BE2C (cell line): ENCODE measurements around the gene EPN3.
A peak's percentile ranks its signal among the peaks of the same experiment; 100 is the strongest.

Experiments used
- DNase-seq: peaks from one replicate; pipeline ENCODE4 v3.0.0-alpha.2; 2020
- H3K27me3 ChIP-seq: fragments of 250-450 bp; sonication (Bioruptor Pico); 2 replicates; pipeline ENCODE4 v1.5.1; 2020; ENCODE audit warnings: mild to moderate bottlenecking
- H3K36me3 ChIP-seq: fragments of 250-450 bp; sonication (Bioruptor Pico); 2 replicates; pipeline ENCODE4 v1.5.1; 2020; ENCODE audit warnings: mild to moderate bottlenecking
- H3K4me1 ChIP-seq: fragments of 250-450 bp; sonication (Bioruptor Pico); 2 replicates; pipeline ENCODE4 v1.5.1; 2020
- H3K4me3 ChIP-seq: 2 replicates; pipeline ENCODE4 v1.5.1; 2011; ENCODE audit warnings: low read depth, low read length
- H3K9me3 ChIP-seq: fragments of 250-450 bp; sonication (Bioruptor Pico); 2 replicates; pipeline ENCODE4 v1.5.1; 2020
- TF ChIP-seq, protein P1 (sequence below): IDR thresholded peaks from 2 replicates; pipeline ENCODE4 v1.5.1; 2012; ENCODE audit warnings: mild to moderate bottlenecking, low read depth, low read length

The EPN3 gene

DNA sequence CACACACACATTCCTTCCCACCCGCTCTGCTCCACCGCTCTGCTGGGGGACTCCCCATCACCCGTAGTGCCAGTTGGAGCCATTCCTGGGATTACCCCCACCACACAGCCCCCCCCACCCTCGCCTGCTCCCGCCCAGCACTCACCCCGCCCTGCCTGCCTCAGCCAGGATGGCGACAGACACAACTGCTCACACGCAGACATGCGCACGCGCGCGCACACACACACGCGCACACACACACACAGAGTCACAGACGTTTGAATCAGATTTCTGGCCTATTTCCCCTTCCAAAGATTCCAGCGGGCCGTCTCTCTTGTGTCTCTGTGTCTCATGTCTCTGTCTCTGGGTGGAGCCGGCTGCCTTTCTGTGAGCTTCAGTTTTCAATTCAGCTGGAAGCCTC lies 32.4 kb downstream of the EPN3 start:
- no peaks in the 10 kb centered on the region for H3K36me3 ChIP-seq
- peak; percentile 51 for DNase-seq
- H3K9me3 ChIP-seq, result no peaks in the 10 kb centered on the region; the same call in 1 of the 2 replicates
- peaks cover 33% of the 10 kb centered on the region for H3K27me3 ChIP-seq
- TF ChIP-seq, protein P1, sequence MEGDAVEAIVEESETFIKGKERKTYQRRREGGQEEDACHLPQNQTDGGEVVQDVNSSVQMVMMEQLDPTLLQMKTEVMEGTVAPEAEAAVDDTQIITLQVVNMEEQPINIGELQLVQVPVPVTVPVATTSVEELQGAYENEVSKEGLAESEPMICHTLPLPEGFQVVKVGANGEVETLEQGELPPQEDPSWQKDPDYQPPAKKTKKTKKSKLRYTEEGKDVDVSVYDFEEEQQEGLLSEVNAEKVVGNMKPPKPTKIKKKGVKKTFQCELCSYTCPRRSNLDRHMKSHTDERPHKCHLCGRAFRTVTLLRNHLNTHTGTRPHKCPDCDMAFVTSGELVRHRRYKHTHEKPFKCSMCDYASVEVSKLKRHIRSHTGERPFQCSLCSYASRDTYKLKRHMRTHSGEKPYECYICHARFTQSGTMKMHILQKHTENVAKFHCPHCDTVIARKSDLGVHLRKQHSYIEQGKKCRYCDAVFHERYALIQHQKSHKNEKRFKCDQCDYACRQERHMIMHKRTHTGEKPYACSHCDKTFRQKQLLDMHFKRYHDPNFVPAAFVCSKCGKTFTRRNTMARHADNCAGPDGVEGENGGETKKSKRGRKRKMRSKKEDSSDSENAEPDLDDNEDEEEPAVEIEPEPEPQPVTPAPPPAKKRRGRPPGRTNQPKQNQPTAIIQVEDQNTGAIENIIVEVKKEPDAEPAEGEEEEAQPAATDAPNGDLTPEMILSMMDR, result no peak
- no peak overlapping the region for H3K4me3 ChIP-seq
- H3K4me1 ChIP-seq, result peaks cover 20% of the 10 kb centered on the region

DNA sequence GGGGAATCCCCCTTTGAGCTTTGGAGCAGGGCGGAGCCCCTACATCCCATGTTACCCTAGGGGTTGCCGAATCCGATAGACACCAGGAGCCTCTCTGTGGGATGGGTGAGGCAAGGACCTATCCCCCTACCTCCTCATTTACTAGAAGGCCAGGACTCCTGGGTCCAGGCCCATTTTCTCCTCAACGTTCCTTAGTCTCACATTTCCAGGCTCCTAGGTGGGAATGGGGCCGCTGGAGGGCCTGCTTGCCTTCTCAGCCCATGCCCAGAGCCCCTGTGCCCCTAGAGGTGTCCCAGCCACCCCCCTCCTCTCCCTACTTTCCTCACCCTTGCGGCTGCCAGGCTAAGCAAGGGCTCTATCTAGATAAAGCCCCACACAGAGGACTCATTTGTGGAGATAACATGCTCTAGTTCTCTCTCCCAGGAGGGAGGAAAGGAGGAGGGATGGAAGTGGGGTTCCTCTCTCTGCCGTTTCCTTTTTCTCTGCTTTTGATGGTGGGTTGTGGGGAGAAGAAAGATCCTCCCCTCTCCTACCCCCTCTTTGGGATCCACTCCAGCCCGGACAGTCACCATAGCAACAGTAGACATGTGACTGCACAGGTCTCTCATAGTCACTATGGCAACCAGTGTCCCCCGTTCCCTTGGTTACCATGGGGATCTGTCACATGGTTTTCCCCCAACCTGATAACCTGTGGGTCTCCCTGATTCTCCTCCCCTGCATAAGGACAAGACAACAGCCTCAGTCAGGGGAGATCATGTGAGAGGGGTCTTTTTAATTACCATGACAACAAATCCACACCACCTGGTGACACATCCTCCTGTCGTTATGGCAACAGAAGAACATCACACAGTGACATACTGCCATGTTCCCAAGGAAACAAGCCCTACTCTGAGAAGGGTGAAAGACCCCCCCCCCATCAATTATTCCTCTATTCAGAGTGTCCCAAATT lies 33.1 kb downstream of the EPN3 start:
- DNase-seq, result no peak
- peaks cover 17% of the 10 kb centered on the region for H3K4me1 ChIP-seq
- no peaks in the 10 kb centered on the region for H3K36me3 ChIP-seq
- H3K4me3 ChIP-seq, result 0 out of 2 replicates have a peak overlapping the region, but pooled peaks have one; percentile 5
- peaks cover 28% of the 10 kb centered on the region for H3K27me3 ChIP-seq
- H3K9me3 ChIP-seq, result no peaks in the 10 kb centered on the region; the same call in 1 of the 2 replicates
- TF ChIP-seq, protein P1, result no peak

DNA sequence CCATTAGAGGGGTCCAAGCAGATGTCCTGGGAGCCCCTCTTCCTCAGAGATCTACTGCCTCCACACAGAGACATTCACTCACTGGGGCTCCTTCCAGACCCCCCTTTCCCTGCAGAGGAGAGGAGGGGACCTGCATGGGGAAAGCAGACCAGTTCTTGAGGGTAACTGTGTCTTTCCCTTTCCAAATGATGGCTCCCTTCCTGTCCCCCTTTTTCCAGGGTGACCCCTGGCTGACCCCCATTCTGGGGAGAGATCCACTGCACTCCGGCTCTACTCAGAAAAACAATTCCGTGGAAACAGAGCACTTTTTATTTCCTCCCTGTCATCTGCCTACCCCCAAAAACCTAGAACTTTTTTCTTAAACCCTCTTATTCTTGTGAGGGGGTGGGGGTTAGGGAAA lies 34.4 kb downstream of the EPN3 start:
- no peak for DNase-seq
- Histone ChIP-seq H3K36me3 (no peaks in the 10 kb centered on the region), H3K4me1 (peaks cover 14% of the 10 kb centered on the region), H3K9me3 (no peaks in the 10 kb centered on the region; the same call in 1 of the 2 replicates), H3K4me3 (no peak overlapping the region), H3K27me3 (peaks cover 21% of the 10 kb centered on the region)
- TF ChIP-seq, protein P1, result no peak

DNA sequence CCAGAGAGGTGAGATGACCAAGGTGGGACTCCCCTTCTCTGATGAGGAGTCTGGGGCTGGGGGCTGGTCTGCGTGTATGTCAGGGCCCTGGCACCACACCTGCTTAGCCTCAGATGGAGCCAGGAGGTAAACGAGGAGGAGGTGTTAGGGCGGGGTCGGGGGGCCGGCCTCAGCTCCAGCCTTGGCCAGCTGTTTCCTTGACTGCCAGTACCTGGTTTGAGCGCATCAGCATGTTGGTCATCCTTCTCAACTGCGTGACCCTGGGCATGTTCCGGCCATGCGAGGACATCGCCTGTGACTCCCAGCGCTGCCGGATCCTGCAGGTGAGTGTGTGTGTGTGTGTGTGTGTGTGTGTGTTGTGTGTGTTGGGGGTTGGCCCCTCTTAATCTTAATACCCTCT lies 36.1 kb downstream of the EPN3 start:
- Histone ChIP-seq H3K27me3 (peaks cover 5% of the 10 kb centered on the region), H3K36me3 (no peaks in the 10 kb centered on the region), H3K9me3 (no peaks in the 10 kb centered on the region; the same call in 1 of the 2 replicates), H3K4me1 (peaks cover 14% of the 10 kb centered on the region), H3K4me3 (no peak overlapping the region)
- TF ChIP-seq, protein P1, result no peak
- DNase-seq, result no peak

DNA sequence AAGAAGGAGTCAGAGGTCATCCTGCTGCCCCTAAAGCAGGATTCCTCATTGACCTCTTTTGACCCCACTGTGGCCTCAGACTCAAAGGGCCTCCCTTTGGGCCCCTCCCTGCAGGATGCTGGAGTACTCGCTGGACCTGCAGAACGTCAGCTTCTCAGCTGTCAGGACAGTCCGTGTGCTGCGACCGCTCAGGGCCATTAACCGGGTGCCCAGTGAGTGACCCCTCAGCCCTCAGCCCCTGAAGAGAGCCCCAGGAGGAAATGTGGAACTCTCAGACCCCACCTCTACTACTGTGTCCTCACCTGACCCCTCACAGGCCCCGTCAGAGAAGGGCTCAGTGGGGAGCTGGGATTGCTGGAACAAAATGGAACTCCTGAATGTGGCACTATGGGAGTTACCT lies 37.1 kb downstream of the EPN3 start:
- no peaks in the 10 kb centered on the region for H3K36me3 ChIP-seq
- H3K27me3 ChIP-seq, result no peaks in the 10 kb centered on the region
- TF ChIP-seq, protein P1, result no peak
- no peak for DNase-seq
- H3K4me1 ChIP-seq, result peaks cover 12% of the 10 kb centered on the region
- no peak overlapping the region for H3K4me3 ChIP-seq
- no peaks in the 10 kb centered on the region; the same call in 1 of the 2 replicates for H3K9me3 ChIP-seq

DNA sequence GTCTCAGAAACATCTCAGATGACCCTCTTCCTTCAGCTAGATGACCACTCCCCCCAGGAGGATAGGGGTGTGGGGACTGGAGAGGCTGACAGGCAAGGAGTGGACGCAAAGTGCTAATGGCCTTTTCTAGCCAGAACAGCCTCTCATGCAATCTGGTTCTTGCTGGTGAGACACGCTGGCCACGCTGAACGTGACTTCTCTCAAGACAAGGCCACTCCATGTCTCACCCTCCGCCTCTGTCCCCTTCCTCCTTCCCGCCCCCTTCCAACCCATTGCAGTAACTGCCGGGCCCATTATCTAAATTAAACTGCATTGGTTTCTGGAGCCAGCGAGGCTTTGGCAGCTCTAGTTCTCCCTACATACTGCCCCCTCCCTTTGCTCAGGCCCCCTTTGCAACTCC lies 37.5 kb downstream of the EPN3 start:
- Histone ChIP-seq H3K27me3 (no peaks in the 10 kb centered on the region), H3K4me1 (peaks cover 10% of the 10 kb centered on the region), H3K36me3 (no peaks in the 10 kb centered on the region), H3K9me3 (no peaks in the 10 kb centered on the region; the same call in 1 of the 2 replicates), H3K4me3 (no peak overlapping the region)
- DNase-seq, result no peak
- TF ChIP-seq, protein P1, result no peak
